ENCODE results near the gene PLN.

The PLN gene

GRCh38 chr6:118602300-118602699 lies 54.2 kb downstream of the PLN start:
- TF ChIP-seq CTCF (IDR thresholded peaks at IDR 0.05): no peak
- no peak overlapping the region for H3K27ac Mint-ChIP-seq
- H3K4me1 Mint-ChIP-seq: no peaks in the 10 kb centered on the region
- DNase-seq: no peak
- peaks cover 39% of the 10 kb centered on the region for H3K36me3 Mint-ChIP-seq (ENCODE audit: low read depth)
- peaks cover 31% of the 10 kb centered on the region for H3K9me3 Mint-ChIP-seq
- no peak overlapping the region for H3K4me3 Mint-ChIP-seq
- peaks cover 2% of the 10 kb centered on the region for H3K27me3 Mint-ChIP-seq (ENCODE audit: low read depth, poor library complexity)

DNA sequence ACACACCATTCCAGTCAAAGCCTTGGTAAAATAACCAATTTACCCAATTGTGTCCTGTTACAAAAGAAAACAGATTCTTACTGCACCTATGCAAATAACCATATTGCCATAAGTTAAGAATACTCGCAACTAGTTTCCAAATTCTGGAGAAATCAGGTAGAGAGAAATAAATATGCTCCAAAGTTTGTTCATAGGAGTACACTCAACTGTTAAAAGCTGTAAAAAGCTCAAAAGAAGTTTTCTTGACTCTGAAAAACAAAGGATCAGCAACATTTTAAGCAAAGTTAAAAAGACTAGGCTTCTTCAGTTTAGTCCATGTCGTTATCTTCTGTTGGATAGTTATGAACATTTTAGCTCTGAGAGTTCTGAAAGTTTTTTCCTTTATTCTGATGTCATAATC lies 55.3 kb downstream of the PLN start:
- H3K36me3 Mint-ChIP-seq (ENCODE audit: low read depth): peaks cover 36% of the 10 kb centered on the region
- no peak for DNase-seq
- H3K27ac Mint-ChIP-seq: no peak overlapping the region
- H3K27me3 Mint-ChIP-seq (ENCODE audit: low read depth, poor library complexity): peaks cover 2% of the 10 kb centered on the region
- H3K9me3 Mint-ChIP-seq: peaks cover 31% of the 10 kb centered on the region
- no peaks in the 10 kb centered on the region for H3K4me1 Mint-ChIP-seq
- H3K4me3 Mint-ChIP-seq: no peak overlapping the region
- TF ChIP-seq CTCF (IDR thresholded peaks at IDR 0.05): no peak

DNA sequence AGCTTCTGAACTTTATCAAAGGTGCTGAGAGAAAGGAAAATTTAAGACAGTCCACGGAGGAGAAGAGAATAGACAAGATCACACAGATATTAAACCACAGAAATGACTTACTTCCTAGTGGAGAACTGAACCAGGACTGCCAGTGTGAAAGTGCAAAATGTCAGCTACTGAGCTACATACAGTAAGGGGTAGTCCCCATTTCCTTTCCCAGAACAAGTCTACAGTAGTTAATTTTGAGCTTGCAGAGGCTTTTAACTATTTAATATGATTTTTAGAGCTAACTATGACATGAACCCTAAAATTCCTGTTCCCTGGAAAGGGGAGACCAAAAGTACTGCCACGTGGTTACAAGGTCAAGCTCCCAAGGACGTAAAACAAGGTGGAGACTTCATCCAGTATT lies 58.2 kb downstream of the PLN start:
- no peak for DNase-seq
- Mint-ChIP-seq H3K9me3 (peaks cover 39% of the 10 kb centered on the region), H3K27me3 (ENCODE audit: low read depth, poor library complexity) (peaks cover 2% of the 10 kb centered on the region), H3K36me3 (ENCODE audit: low read depth) (peaks cover 45% of the 10 kb centered on the region), H3K27ac (no peak overlapping the region), H3K4me1 (no peaks in the 10 kb centered on the region), H3K4me3 (no peak overlapping the region)
- TF ChIP-seq CTCF (IDR thresholded peaks at IDR 0.05): no peak

GRCh38 chr6:118606858-118607257 lies 58.8 kb downstream of the PLN start:
- Mint-ChIP-seq H3K9me3 (peaks cover 45% of the 10 kb centered on the region), H3K27me3 (ENCODE audit: low read depth, poor library complexity) (peaks cover 2% of the 10 kb centered on the region), H3K4me3 (no peak overlapping the region), H3K36me3 (ENCODE audit: low read depth) (peaks cover 51% of the 10 kb centered on the region), H3K27ac (no peak overlapping the region), H3K4me1 (no peaks in the 10 kb centered on the region)
- no peak for DNase-seq
- TF ChIP-seq CTCF (IDR thresholded peaks at IDR 0.05): no peak

Measured in nephron progenitor cell (in vitro differentiated cells).